ENCODE results near the gene SLC37A1.

Gene SLC37A1

GRCh38 chr21:42564561-42564971 is 50.9 kb downstream of the SLC37A1 start:
- DNase-seq = no peak

- no peak for DNase-seq
These were observed 51.7 kb downstream of the SLC37A1 start for GRCh38 chr21:42565206-42565810.

- DNase-seq = no peak
These were observed 52.4 kb downstream of the SLC37A1 start for GRCh38 chr21:42565886-42566523.

- DNase-seq = no peak
These were observed 53.0 kb downstream of the SLC37A1 start for GRCh38 chr21:42566524-42567213.

- no peak for DNase-seq
These were observed 53.5 kb downstream of the SLC37A1 start for GRCh38 chr21:42567214-42567555.

- no peak for DNase-seq
These were observed 54.2 kb downstream of the SLC37A1 start for GRCh38 chr21:42567861-42568260.

GRCh38 chr21:42568376-42568775 is 54.7 kb downstream of the SLC37A1 start:
- DNase-seq = no peak

- DNase-seq = no peak
These were observed 55.4 kb downstream of the SLC37A1 start for GRCh38 chr21:42568866-42569731.

- no peak for DNase-seq
These were observed 56.2 kb downstream of the SLC37A1 start for GRCh38 chr21:42569732-42570301.

- no peak for DNase-seq
These were observed 56.7 kb downstream of the SLC37A1 start for GRCh38 chr21:42570362-42570761.

GRCh38 chr21:42570841-42571387 is 57.3 kb downstream of the SLC37A1 start:
- DNase-seq = no peak

GRCh38 chr21:42571391-42572150 is 57.9 kb downstream of the SLC37A1 start:
- no peak for DNase-seq

GRCh38 chr21:42572906-42573495 is 59.3 kb downstream of the SLC37A1 start:
- no peak for DNase-seq

GRCh38 chr21:42574234-42575027 is 60.8 kb downstream of the SLC37A1 start:
- no peak for DNase-seq

GRCh38 chr21:42575111-42575510 is 61.5 kb downstream of the SLC37A1 start:
- DNase-seq = no peak

- DNase-seq = no peak
These were observed 63.0 kb downstream of the SLC37A1 start for GRCh38 chr21:42576639-42577038.

- no peak for DNase-seq
These were observed 64.4 kb downstream of the SLC37A1 start for GRCh38 chr21:42578034-42578433.

GRCh38 chr21:42578761-42579415 is 65.2 kb downstream of the SLC37A1 start:
- DNase-seq = no peak

GRCh38 chr21:42579456-42580075 is 65.9 kb downstream of the SLC37A1 start:
- no peak for DNase-seq

All from bone marrow (tissue), 2 donors.